ENCODE results near the gene FGF12.

FGF12 gene

DNA sequence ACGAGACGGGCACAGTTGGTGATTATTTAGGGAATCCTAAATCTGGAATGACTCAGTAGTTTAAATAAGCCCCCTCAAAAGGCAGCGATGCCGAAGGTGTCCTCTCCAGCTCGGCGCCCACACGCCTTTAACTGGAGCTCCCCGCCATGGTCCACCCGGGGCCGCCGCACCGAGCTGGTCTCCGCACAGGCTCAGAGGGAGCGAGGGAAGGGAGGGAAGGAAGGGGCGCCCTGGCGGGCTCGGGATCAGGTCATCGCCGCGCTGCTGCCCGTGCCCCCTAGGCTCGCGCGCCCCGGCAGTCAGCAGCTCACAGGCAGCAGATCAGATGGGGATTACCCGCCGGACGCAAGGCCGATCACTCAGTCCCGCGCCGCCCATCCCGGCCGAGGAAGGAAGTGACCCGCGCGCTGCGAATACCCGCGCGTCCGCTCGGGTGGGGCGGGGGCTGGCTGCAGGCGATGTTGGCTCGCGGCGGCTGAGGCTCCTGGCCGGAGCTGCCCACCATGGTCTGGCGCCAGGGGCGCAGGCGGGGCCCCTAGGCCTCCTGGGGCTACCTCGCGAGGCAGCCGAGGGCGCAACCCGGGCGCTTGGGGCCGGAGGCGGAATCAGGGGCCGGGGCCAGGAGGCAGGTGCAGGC lies 318.0 kb downstream of the FGF12 start:
- peak in 1 of 2 experiments; percentile 25 for DNase-seq

- no peak for DNase-seq
Observed at GRCh38 chr3:192408647-192409200, 318.6 kb downstream of the FGF12 start.

GRCh38 chr3:192408007-192408646 lies 319.2 kb downstream of the FGF12 start:
- DNase-seq, result no peak

GRCh38 chr3:192399767-192400166 lies 327.6 kb downstream of the FGF12 start:
- DNase-seq, result no peak

DNA sequence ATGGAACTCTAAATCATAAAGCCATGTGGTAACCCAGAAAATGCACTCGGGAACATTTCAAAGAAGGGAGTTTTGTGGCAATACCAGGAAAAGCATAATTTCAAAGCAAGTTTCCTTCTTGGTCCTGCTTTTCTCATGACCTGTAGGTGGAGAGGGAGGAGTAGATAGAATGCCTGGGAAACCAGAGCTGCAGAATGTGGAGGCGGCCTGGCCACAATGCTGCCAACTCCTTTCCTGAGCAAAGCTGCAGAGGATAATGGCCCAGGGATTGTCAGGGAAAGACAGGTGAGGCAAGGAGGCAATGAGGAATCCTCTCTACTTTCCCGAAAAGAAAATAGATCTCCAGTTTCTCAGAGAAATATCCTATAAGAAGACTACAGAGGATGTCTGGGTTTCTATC lies 330.3 kb downstream of the FGF12 start:
- DNase-seq, result no peak

DNA sequence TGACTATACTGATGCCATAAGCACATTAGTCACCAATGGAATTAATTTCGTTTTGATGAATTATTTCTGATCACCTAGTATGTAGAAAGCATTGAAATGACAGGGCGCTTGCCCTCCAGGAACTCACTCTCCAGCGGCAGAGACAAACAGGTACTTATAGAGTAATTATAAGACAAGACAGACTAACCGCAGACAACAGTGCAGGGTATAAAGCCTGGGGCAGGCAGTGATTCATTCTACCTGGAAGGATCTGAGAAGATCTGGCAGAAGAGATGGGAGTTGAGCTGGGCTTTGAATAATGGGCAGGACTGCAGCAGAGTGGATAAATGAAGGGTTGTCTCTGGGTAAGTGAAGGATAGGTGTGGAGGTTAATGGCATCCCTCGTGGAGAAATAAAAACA lies 331.8 kb downstream of the FGF12 start:
- no peak for DNase-seq

GRCh38 chr3:192392986-192393385 lies 334.4 kb downstream of the FGF12 start:
- no peak for DNase-seq

GRCh38 chr3:192382861-192383260 lies 344.5 kb downstream of the FGF12 start:
- no peak for DNase-seq

- no peak for DNase-seq
Observed at GRCh38 chr3:192373586-192373985, 353.8 kb downstream of the FGF12 start.

- no peak for DNase-seq
Observed at GRCh38 chr3:192373032-192373431, 354.3 kb downstream of the FGF12 start.

- DNase-seq, result no peak
Observed at GRCh38 chr3:192372616-192373015, 354.7 kb downstream of the FGF12 start.

DNA sequence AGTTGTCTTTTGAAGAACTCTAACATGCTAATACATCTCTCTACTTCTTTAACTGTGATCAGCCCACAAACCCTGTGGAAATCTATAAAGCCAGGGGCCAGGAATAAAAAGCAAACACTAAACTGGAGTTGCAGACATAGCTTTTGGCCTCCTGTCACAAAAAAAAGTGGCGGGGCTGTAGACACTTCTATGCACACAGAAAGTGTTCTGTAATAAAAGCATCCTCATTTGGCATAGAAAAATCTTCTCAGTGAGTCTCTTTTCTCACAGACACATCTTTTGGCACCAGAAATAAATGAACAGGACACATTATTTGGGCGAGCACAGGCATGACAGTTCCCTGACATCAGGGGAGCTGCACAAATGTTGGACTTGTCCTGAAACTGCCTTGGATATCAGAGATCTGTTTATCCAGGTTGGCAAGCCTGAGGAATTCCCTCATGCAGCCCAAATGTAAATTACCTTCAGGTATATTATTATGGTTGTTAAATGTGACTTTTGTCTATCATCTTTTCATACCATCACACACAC lies 355.4 kb downstream of the FGF12 start:
- no peak for DNase-seq

DNA sequence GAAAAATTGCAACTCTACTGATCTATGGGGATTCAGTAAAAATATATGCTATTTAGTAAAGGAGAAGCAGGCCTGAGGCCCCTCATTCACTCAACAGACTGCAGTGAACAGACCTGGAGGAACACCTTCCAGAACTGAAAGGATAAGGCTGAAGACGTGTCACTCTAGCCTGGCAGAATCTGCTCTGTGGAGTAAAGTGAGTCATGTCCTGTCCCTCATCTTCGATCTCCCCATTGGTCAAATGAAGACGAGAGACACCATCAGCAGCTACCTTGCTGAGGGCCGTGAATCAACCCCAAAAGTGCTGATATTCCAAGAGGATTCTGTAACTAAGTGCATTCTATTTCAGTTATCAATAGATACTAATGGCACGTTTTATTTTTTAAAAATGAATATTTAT lies 359.7 kb downstream of the FGF12 start:
- no peak for DNase-seq

- no peak for DNase-seq
Observed at GRCh38 chr3:192366916-192367315, 360.4 kb downstream of the FGF12 start.

GRCh38 chr3:192365571-192365970 lies 361.8 kb downstream of the FGF12 start:
- no peak for DNase-seq

DNA sequence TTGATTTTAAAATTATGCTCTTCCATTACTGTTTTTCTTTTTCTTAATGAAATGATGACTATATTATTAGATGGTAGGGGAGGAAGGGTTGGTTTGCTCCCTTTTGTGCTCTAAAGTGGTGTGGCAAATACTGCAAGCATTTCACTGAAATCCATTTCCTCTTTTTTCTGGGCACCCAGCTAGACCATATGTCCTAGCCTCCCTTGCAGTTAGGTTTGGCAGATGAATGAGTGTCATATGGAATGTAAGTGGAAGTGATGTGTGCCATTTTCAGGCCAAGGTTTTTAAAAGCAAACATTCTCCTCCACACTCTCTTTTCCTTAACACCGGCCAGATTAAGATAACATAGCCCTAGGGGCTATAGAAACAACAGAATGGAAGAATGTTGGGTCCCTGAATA lies 363.0 kb downstream of the FGF12 start:
- DNase-seq, result no peak

- no peak for DNase-seq
Observed at GRCh38 chr3:192354687-192355086, 372.7 kb downstream of the FGF12 start.

- no peak for DNase-seq
Observed at GRCh38 chr3:192352142-192352541, 375.2 kb downstream of the FGF12 start.

- DNase-seq, result no peak
Observed at GRCh38 chr3:192351441-192351840, 375.9 kb downstream of the FGF12 start.

- DNase-seq, result no peak
Observed at GRCh38 chr3:192340031-192340430, 387.3 kb downstream of the FGF12 start.

DNA sequence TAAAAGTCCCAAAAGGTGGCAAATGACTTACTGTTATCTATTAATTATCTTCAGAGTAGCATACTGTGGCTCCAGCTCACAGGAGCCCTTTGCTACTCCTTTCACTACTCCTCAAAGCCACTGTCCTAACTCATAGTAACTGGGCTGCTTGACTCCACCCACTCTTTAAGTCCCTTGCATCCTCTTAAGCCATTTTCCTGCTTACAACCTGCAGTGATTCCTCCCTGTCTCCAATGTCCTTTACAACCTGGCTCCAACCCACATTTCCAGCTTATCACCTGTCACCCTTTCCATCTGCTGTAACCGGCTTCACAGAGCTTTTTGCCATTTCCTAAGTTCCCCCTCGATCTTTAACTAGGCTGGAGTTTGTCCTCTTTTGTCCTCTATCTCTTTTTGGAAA lies 388.1 kb downstream of the FGF12 start:
- DNase-seq, result no peak

DNA sequence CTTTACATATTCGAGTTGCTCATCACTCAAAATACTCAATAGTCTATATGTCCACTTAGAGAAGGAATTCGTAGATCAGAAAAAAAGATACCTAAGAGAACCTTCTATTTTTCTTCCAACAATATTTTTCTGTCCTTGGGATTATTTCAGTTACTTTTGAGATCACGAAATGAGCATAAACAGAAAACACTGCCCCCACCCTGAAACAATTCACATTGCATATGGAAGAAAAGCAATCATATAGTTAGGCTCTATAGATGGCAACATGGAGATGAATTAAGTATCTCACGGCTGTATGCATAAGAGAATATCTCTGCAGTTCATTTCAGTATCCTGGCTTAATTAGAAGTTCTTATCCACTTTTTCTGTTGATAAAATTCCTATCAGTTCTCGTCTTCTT lies 391.1 kb downstream of the FGF12 start:
- peak in 1 of 2 experiments; percentile 29 for DNase-seq

- DNase-seq, result no peak
Observed at GRCh38 chr3:192332386-192333291, 394.7 kb downstream of the FGF12 start.
